Loucy (cell line): ENCODE measurements around the gene ITGA11.

Source experiments
- H2AFZ ChIP-seq: fragments of 200-600 bp; sonication (generic); 2 replicates; pipeline ENCODE4 v1.6.0; 2016; ENCODE audit warnings: antibody characterized with exemption, mild to moderate bottlenecking, low read length, moderate library complexity
- H3F3A ChIP-seq: fragments of 200-600 bp; 2 replicates; pipeline ENCODE4 v1.6.0; 2016; ENCODE audit warnings: antibody characterized with exemption, low read depth, mild to moderate bottlenecking
- H3K27me3 ChIP-seq: fragments of 200-600 bp; sonication (generic); 2 replicates; pipeline ENCODE4 v1.6.1; 2014; ENCODE audit warnings: low read length, mild to moderate bottlenecking; ENCODE audit not compliant: insufficient read depth, poor library complexity, severe bottlenecking
- H3K36me3 ChIP-seq: fragments of 200-600 bp; sonication (generic); 2 replicates; pipeline ENCODE4 v1.6.1; 2016; ENCODE audit warnings: low read length; ENCODE audit not compliant: insufficient read depth
- H3K4me1 ChIP-seq: fragments of 200-600 bp; sonication (generic); 2 replicates; pipeline ENCODE4 v1.5.1; 2014; ENCODE audit warnings: low read length, mild to moderate bottlenecking; ENCODE audit not compliant: insufficient read depth, poor library complexity, severe bottlenecking
- H3K4me2 ChIP-seq: fragments of 200-600 bp; sonication (generic); 2 replicates; pipeline ENCODE4 v1.6.0; 2014; ENCODE audit warnings: antibody characterized with exemption, low read length, low read depth, mild to moderate bottlenecking; ENCODE audit not compliant: poor library complexity, severe bottlenecking
- H3K4me3 ChIP-seq: fragments of 200-600 bp; sonication (generic); 2 replicates; pipeline ENCODE4 v1.5.1; 2014; ENCODE audit warnings: low read length, mild to moderate bottlenecking, mixed read lengths; ENCODE audit not compliant: poor library complexity, severe bottlenecking
- H3K79me2 ChIP-seq: fragments of 200-600 bp; sonication (generic); 2 replicates; pipeline ENCODE4 v1.6.1; 2014; ENCODE audit warnings: low read length; ENCODE audit not compliant: insufficient read depth
- H3K9ac ChIP-seq: fragments of 200-600 bp; sonication (generic); 2 replicates; pipeline ENCODE4 v1.6.0; 2014; ENCODE audit warnings: mild to moderate bottlenecking, low read depth, low read length, moderate library complexity; ENCODE audit not compliant: poor library complexity, severe bottlenecking
- H3K9me2 ChIP-seq: fragments of 200-600 bp; sonication (generic); replicated peaks from 2 replicates; pipeline ENCODE4 v1.6.1; 2016; ENCODE audit warnings: low read depth, low read length, mixed read lengths
- H3K9me3 ChIP-seq: fragments of 200-600 bp; sonication (generic); 2 replicates; pipeline ENCODE4 v1.6.1; 2014; ENCODE audit warnings: mild to moderate bottlenecking, antibody characterized with exemption, low read length, low read depth; ENCODE audit not compliant: insufficient read depth
- H4K20me1 ChIP-seq: fragments of 200-600 bp; sonication (generic); 2 replicates; pipeline ENCODE4 v1.6.0; 2014; ENCODE audit warnings: antibody characterized with exemption, low read length, mild to moderate bottlenecking; ENCODE audit not compliant: insufficient read depth, poor library complexity, severe bottlenecking
- CTCF ChIP-seq: fragments of 200-600 bp; sonication (generic); conservative IDR thresholded peaks from 2 replicates; pipeline ENCODE4 v1.5.1; 2014; ENCODE audit warnings: mild to moderate bottlenecking, antibody characterized with exemption, low read length
- EZH2phosphoT487 ChIP-seq: fragments of 200-600 bp; IDR thresholded peaks from 2 replicates; pipeline ENCODE4 v1.6.1; 2018; ENCODE audit warnings: antibody characterized with exemption, mild to moderate bottlenecking, moderate library complexity, borderline replicate concordance

The ITGA11 gene

DNA sequence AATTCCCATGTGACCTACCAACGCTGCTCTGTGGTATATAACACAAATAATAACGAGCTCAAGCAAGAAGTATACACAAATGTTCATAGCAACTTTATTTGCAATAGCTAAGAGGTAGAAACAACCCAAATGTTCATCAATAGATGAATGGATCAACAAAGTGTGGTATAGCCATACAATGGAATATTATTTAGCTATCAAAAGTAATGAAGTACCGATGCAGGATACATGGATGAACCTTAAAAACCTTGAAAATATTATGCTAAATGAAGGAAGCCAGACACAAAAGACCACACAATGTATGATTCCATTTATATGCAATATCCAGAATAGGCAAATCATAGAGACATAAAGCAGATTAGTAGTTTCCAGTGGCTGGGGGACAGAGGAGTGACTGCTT lies 170.0 kb downstream of the ITGA11 start:
- H4K20me1 ChIP-seq, result no peaks in the 10 kb centered on the region
- H3K9ac ChIP-seq, result no peak overlapping the region
- TF ChIP-seq CTCF (no peak), EZH2phosphoT487 (no peak)
- H3K79me2 ChIP-seq, result no peaks in the 10 kb centered on the region
- no peaks in the 10 kb centered on the region for H3F3A ChIP-seq
- H3K4me2 ChIP-seq, result no peak overlapping the region
- H3K27me3 ChIP-seq, result peaks cover 13% of the 10 kb centered on the region
- H3K9me3 ChIP-seq, result no peaks in the 10 kb centered on the region
- no peaks in the 10 kb centered on the region for H3K36me3 ChIP-seq
- no peak overlapping the region for H3K4me3 ChIP-seq
- no peaks in the 10 kb centered on the region for H3K4me1 ChIP-seq
- no peak overlapping the region for H2AFZ ChIP-seq
- no peaks in the 10 kb centered on the region for H3K9me2 ChIP-seq

GRCh38 chr15:68261241-68261640 lies 170.7 kb downstream of the ITGA11 start:
- H2AFZ ChIP-seq, result no peak overlapping the region
- no peak overlapping the region for H3K4me3 ChIP-seq
- no peaks in the 10 kb centered on the region for H4K20me1 ChIP-seq
- no peaks in the 10 kb centered on the region for H3K36me3 ChIP-seq
- no peaks in the 10 kb centered on the region for H3K79me2 ChIP-seq
- H3K9ac ChIP-seq, result no peak overlapping the region
- H3K4me1 ChIP-seq, result no peaks in the 10 kb centered on the region
- H3K4me2 ChIP-seq, result no peak overlapping the region
- no peaks in the 10 kb centered on the region for H3F3A ChIP-seq
- TF ChIP-seq EZH2phosphoT487, result no peak
- TF ChIP-seq CTCF, result no peak
- no peaks in the 10 kb centered on the region for H3K9me2 ChIP-seq
- peaks cover 13% of the 10 kb centered on the region for H3K27me3 ChIP-seq
- H3K9me3 ChIP-seq, result no peaks in the 10 kb centered on the region

DNA sequence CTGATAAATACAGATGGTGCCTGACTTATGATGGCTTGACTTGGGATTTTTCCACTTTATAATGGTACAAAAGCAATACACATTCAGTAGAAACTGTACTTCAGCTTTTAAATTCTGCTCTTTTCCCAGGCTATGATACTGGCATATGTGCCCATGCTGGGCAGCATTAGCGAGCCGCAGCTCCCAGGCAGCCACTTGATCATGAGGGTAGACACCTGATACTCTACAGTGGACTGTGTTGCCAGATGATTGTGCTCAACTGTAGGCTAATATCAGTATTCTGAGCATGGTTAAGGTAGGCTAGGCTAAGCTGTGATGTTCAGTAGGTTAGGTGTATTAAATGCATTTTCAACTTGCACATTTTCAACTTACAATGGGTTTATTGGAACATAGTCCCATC lies 172.1 kb downstream of the ITGA11 start:
- H2AFZ ChIP-seq, result peak overlapping the region; percentile 23; the same call in 1 of the 2 replicates
- no peaks in the 10 kb centered on the region for H4K20me1 ChIP-seq
- H3F3A ChIP-seq, result no peaks in the 10 kb centered on the region
- no peak overlapping the region for H3K4me2 ChIP-seq
- H3K9me2 ChIP-seq, result no peaks in the 10 kb centered on the region
- H3K79me2 ChIP-seq, result no peaks in the 10 kb centered on the region
- H3K4me1 ChIP-seq, result no peaks in the 10 kb centered on the region
- no peaks in the 10 kb centered on the region for H3K9me3 ChIP-seq
- H3K36me3 ChIP-seq, result no peaks in the 10 kb centered on the region
- no peak overlapping the region for H3K4me3 ChIP-seq
- no peak overlapping the region for H3K9ac ChIP-seq
- H3K27me3 ChIP-seq, result peaks cover 11% of the 10 kb centered on the region
- no peak for TF ChIP-seq CTCF
- TF ChIP-seq EZH2phosphoT487, result no peak
